ENCODE data around the gene SOBP.
"Not testable (repeated sequence)": the region's sequence is repeated elsewhere in the genome, so short reads cannot be mapped to it uniquely, and the experiment has no call there.

Gene SOBP

GRCh38 chr6:107459283-107460082, 30.4 kb upstream of the SOBP start, which contains the start of gene PDSS2:
TSS of gene PDSS2 (minus strand) at chr6:107459564. CDS start at chr6:107459285, 279 bp downstream.
- Histone ChIP-seq H3K4me1 (ENCODE audit: control insufficient read depth, insufficient read depth, low read length) (no peaks in the 10 kb centered on the region), H3K4me3 (ENCODE audit: low read length) (peak within 1 kb of the TSS; percentile 88), H3K27ac (ENCODE audit: low read length) (no peak within 1 kb of the TSS), H3K27me3 (ENCODE audit: control insufficient read depth, insufficient read depth, low read length) (no peaks in the 10 kb centered on the region), H3K36me3 (ENCODE audit: control insufficient read depth, insufficient read depth, low read length) (no peaks in the 10 kb centered on the region), H3K9me3 (ENCODE audit: control insufficient read depth, insufficient read depth, low read length) (no peaks in the 10 kb centered on the region)
- DNase-seq (ENCODE audit: low read depth, low spot score), result peak; percentile 91
- WGBS (ENCODE audit: insufficient coverage, insufficient read length), result no CpG with 5 or more reads among the region's 46 CpGs

GRCh38 chr6:107460083-107460631, 29.8 kb upstream of the SOBP start:
- Histone ChIP-seq H3K9me3 (ENCODE audit: control insufficient read depth, insufficient read depth, low read length) (no peaks in the 10 kb centered on the region), H3K36me3 (ENCODE audit: control insufficient read depth, insufficient read depth, low read length) (no peaks in the 10 kb centered on the region), H3K4me3 (ENCODE audit: low read length) (peak overlapping the region; percentile 88), H3K27me3 (ENCODE audit: control insufficient read depth, insufficient read depth, low read length) (no peaks in the 10 kb centered on the region), H3K27ac (ENCODE audit: low read length) (no peak overlapping the region), H3K4me1 (ENCODE audit: control insufficient read depth, insufficient read depth, low read length) (no peaks in the 10 kb centered on the region)
- DNase-seq (ENCODE audit: low read depth, low spot score), result no peak
- no CpG with 5 or more reads among the region's 22 CpGs for WGBS (ENCODE audit: insufficient coverage, insufficient read length)

GRCh38 chr6:107466062-107466461, 23.9 kb upstream of the SOBP start:
- H3K27me3 ChIP-seq (ENCODE audit: control insufficient read depth, insufficient read depth, low read length), result no peaks in the 10 kb centered on the region
- no peak overlapping the region for H3K27ac ChIP-seq (ENCODE audit: low read length)
- no CpG with 5 or more reads among the region's 1 CpG for WGBS (ENCODE audit: insufficient coverage, insufficient read length)
- H3K4me1 ChIP-seq (ENCODE audit: control insufficient read depth, insufficient read depth, low read length), result no peaks in the 10 kb centered on the region; the same call in 1 of the 2 replicates
- H3K4me3 ChIP-seq (ENCODE audit: low read length), result no peak overlapping the region
- H3K36me3 ChIP-seq (ENCODE audit: control insufficient read depth, insufficient read depth, low read length), result no peaks in the 10 kb centered on the region
- no peak for DNase-seq (ENCODE audit: low read depth, low spot score)
- H3K9me3 ChIP-seq (ENCODE audit: control insufficient read depth, insufficient read depth, low read length), result no peaks in the 10 kb centered on the region

- no CpG with 5 or more reads among the region's 1 CpG for WGBS (ENCODE audit: insufficient coverage, insufficient read length)
- Histone ChIP-seq H3K36me3 (ENCODE audit: control insufficient read depth, insufficient read depth, low read length) (no peaks in the 10 kb centered on the region), H3K27me3 (ENCODE audit: control insufficient read depth, insufficient read depth, low read length) (no peaks in the 10 kb centered on the region), H3K4me3 (ENCODE audit: low read length) (no peak overlapping the region), H3K4me1 (ENCODE audit: control insufficient read depth, insufficient read depth, low read length) (peaks cover 3% of the 10 kb centered on the region), H3K27ac (ENCODE audit: low read length) (no peak overlapping the region), H3K9me3 (ENCODE audit: control insufficient read depth, insufficient read depth, low read length) (no peaks in the 10 kb centered on the region)
- no peak for DNase-seq (ENCODE audit: low read depth, low spot score)
These were observed 19.6 kb upstream of the SOBP start for GRCh38 chr6:107470364-107470763.

- Histone ChIP-seq H3K9me3 (ENCODE audit: control insufficient read depth, insufficient read depth, low read length) (no peaks in the 10 kb centered on the region), H3K27me3 (ENCODE audit: control insufficient read depth, insufficient read depth, low read length) (no peaks in the 10 kb centered on the region), H3K4me1 (ENCODE audit: control insufficient read depth, insufficient read depth, low read length) (peaks cover 3% of the 10 kb centered on the region; the same call in 1 of the 2 replicates), H3K36me3 (ENCODE audit: control insufficient read depth, insufficient read depth, low read length) (no peaks in the 10 kb centered on the region), H3K27ac (ENCODE audit: low read length) (no peak overlapping the region), H3K4me3 (ENCODE audit: low read length) (no peak overlapping the region)
- no CpG with 5 or more reads among the region's 5 CpGs for WGBS (ENCODE audit: insufficient coverage, insufficient read length)
- no peak for DNase-seq (ENCODE audit: low read depth, low spot score)
These were observed 16.3 kb upstream of the SOBP start for GRCh38 chr6:107473660-107474059.

GRCh38 chr6:107475360-107475759, 14.6 kb upstream of the SOBP start:
- H3K27ac ChIP-seq (ENCODE audit: low read length); H3K27me3 ChIP-seq (ENCODE audit: control insufficient read depth, insufficient read depth, low read length); H3K4me1 ChIP-seq (ENCODE audit: control insufficient read depth, insufficient read depth, low read length); H3K36me3 ChIP-seq (ENCODE audit: control insufficient read depth, insufficient read depth, low read length); DNase-seq (ENCODE audit: low read depth, low spot score); H3K9me3 ChIP-seq (ENCODE audit: control insufficient read depth, insufficient read depth, low read length); H3K4me3 ChIP-seq (ENCODE audit: low read length): not testable (repeated sequence)
- WGBS (ENCODE audit: insufficient coverage, insufficient read length), result no CpG with 5 or more reads among the region's 3 CpGs

- DNase-seq (ENCODE audit: low read depth, low spot score); H3K27ac ChIP-seq (ENCODE audit: low read length); H3K9me3 ChIP-seq (ENCODE audit: control insufficient read depth, insufficient read depth, low read length); H3K4me3 ChIP-seq (ENCODE audit: low read length); H3K36me3 ChIP-seq (ENCODE audit: control insufficient read depth, insufficient read depth, low read length); H3K4me1 ChIP-seq (ENCODE audit: control insufficient read depth, insufficient read depth, low read length); H3K27me3 ChIP-seq (ENCODE audit: control insufficient read depth, insufficient read depth, low read length): not testable (repeated sequence)
- WGBS (ENCODE audit: insufficient coverage, insufficient read length), result no CpG with 5 or more reads among the region's 3 CpGs
These were observed 14.1 kb upstream of the SOBP start for GRCh38 chr6:107475826-107476225.

- Histone ChIP-seq H3K27me3 (ENCODE audit: control insufficient read depth, insufficient read depth, low read length) (no peaks in the 10 kb centered on the region), H3K9me3 (ENCODE audit: control insufficient read depth, insufficient read depth, low read length) (no peaks in the 10 kb centered on the region), H3K4me1 (ENCODE audit: control insufficient read depth, insufficient read depth, low read length) (no peaks in the 10 kb centered on the region), H3K4me3 (ENCODE audit: low read length) (no peak overlapping the region), H3K27ac (ENCODE audit: low read length) (no peak overlapping the region), H3K36me3 (ENCODE audit: control insufficient read depth, insufficient read depth, low read length) (no peaks in the 10 kb centered on the region)
- no CpG with 5 or more reads among the region's 4 CpGs for WGBS (ENCODE audit: insufficient coverage, insufficient read length)
- no peak for DNase-seq (ENCODE audit: low read depth, low spot score)
These were observed 10.7 kb upstream of the SOBP start for GRCh38 chr6:107479089-107479690.

- H3K27ac ChIP-seq (ENCODE audit: low read length), result no peak overlapping the region
- no peak for DNase-seq (ENCODE audit: low read depth, low spot score)
- no peaks in the 10 kb centered on the region for H3K9me3 ChIP-seq (ENCODE audit: control insufficient read depth, insufficient read depth, low read length)
- no peaks in the 10 kb centered on the region for H3K36me3 ChIP-seq (ENCODE audit: control insufficient read depth, insufficient read depth, low read length)
- H3K4me3 ChIP-seq (ENCODE audit: low read length), result no peak overlapping the region
- no CpG with 5 or more reads among the region's 4 CpGs for WGBS (ENCODE audit: insufficient coverage, insufficient read length)
- peaks cover 11% of the 10 kb centered on the region; the same call in 1 of the 2 replicates for H3K27me3 ChIP-seq (ENCODE audit: control insufficient read depth, insufficient read depth, low read length)
- H3K4me1 ChIP-seq (ENCODE audit: control insufficient read depth, insufficient read depth, low read length), result no peaks in the 10 kb centered on the region
These were observed 4.8 kb upstream of the SOBP start for GRCh38 chr6:107485157-107485556.

- no peak for DNase-seq (ENCODE audit: low read depth, low spot score)
- Histone ChIP-seq H3K27me3 (ENCODE audit: control insufficient read depth, insufficient read depth, low read length) (peaks cover 19% of the 10 kb centered on the region; the same call in 1 of the 2 replicates), H3K4me3 (ENCODE audit: low read length) (peak overlapping the region; percentile 85; the same call in 1 of the 2 replicates), H3K36me3 (ENCODE audit: control insufficient read depth, insufficient read depth, low read length) (no peaks in the 10 kb centered on the region), H3K27ac (ENCODE audit: low read length) (no peak overlapping the region), H3K4me1 (ENCODE audit: control insufficient read depth, insufficient read depth, low read length) (peaks cover 2% of the 10 kb centered on the region; the same call in 1 of the 2 replicates), H3K9me3 (ENCODE audit: control insufficient read depth, insufficient read depth, low read length) (no peaks in the 10 kb centered on the region)
- no CpG with 5 or more reads among the region's 27 CpGs for WGBS (ENCODE audit: insufficient coverage, insufficient read length)
These were observed 1.6 kb upstream of the SOBP start for GRCh38 chr6:107488174-107488874.

All from iPS DF 6.9 (cell line).